ENCODE data around the gene CFAP299. TPM values are rescaled to one million over a fixed set of nuclear protein-coding genes. Genes with fewer than 3 reads are reported as not detected.
A peak's percentile ranks its signal among the peaks of the same experiment; 100 is the strongest.

Gene CFAP299
- total and polyA plus RNA-seq, 4 experiments from 2014 or later, result not detected

DNA sequence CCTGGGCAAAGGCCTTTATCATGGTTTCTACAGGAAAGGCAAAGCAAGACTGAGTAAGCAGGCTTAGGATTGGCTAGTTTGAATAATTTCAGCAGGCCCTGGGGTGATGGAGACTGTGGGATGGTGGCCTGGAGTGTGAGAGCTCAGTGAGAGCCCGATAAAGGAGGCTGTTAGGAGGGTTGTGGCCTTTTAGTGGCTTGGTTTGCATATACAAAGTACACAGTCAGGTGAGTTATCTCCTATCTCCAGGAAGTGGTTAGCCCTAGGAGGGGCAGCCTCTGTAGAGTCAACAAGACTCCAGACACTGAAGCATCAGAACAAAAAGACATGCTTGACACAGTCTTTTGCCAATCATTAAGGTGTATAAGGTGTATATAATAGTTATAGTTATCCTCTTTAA is 157.2 kb downstream of the CFAP299 start:
- ChIA-PET POLR2A (ENCODE audit: partially characterized antibody) (interaction anchor here (0.9 to 2.1 kb wide), 9 partner anchors 9 to 95 kb away, joined by 3 to 17 read pairs (median 4); no protein-coding TSS in a partner anchor), CTCF (ENCODE audit: partially characterized antibody) (interaction anchor here (0.6 to 1.4 kb wide), 2 partner anchors 9 to 20 kb away, joined by 3 read pairs; no protein-coding TSS in a partner anchor)
- peaks cover 58% of the 10 kb centered on the region for H3K4me1 ChIP-seq (ENCODE audit: insufficient read depth, low read length)
- no peaks in the 10 kb centered on the region for H3K27me3 ChIP-seq (ENCODE audit: insufficient read depth, low read length)
- no peaks in the 10 kb centered on the region for H3K27me3 Mint-ChIP-seq
- peaks cover 8 to 15% of the 10 kb centered on the region in 2 donors for H3K36me3 Mint-ChIP-seq
- peak overlapping the region in 7 of 8 donors; percentile 33 to 79 (median 69) for H3K4me3 Mint-ChIP-seq
- intact Hi-C loops (cut with micrococcal nuclease), result loop anchor here (1.0 to 10.0 kb wide), 5 partner anchors 8 to 310 kb away; no protein-coding TSS in a partner anchor
- peak overlapping the region; percentile 82 to 95 (median 92) for H3K27ac Mint-ChIP-seq
- DNase-seq, result peak; percentile 76 to 83 (median 81)
- H3K9me3 Mint-ChIP-seq, result peaks cover 0 to 41% (median 14%) of the 10 kb centered on the region in 8 donors
- peak overlapping the region; percentile 24 for H3K27ac ChIP-seq (ENCODE audit: low read depth, low read length)
- H3K4me3 ChIP-seq (ENCODE audit: low read length in 2 of 2), result no peak overlapping the region
- no peaks in the 10 kb centered on the region for H3K36me3 ChIP-seq (ENCODE audit: insufficient read depth, low read length)
- peaks cover 45 to 66% (median 56%) of the 10 kb centered on the region in 4 donors for H3K4me1 Mint-ChIP-seq
- peaks cover 3 to 4% of the 10 kb centered on the region in 2 donors for H3K9me3 ChIP-seq (ENCODE audit: control insufficient read depth in 1 of 2, low read length in 2 of 2)

- Histone ChIP-seq H3K4me3 (ENCODE audit: low read length in 2 of 2) (no peak overlapping the region), H3K27ac (ENCODE audit: low read depth, low read length) (no peak overlapping the region), H3K4me1 (ENCODE audit: insufficient read depth, low read length) (peaks cover 65% of the 10 kb centered on the region), H3K9me3 (ENCODE audit: control insufficient read depth in 1 of 2, low read length in 2 of 2) (peaks cover 3 to 4% of the 10 kb centered on the region in 2 donors), H3K27me3 (ENCODE audit: insufficient read depth, low read length) (no peaks in the 10 kb centered on the region), H3K36me3 (ENCODE audit: insufficient read depth, low read length) (no peaks in the 10 kb centered on the region)
- peaks cover 0 to 31% (median 13%) of the 10 kb centered on the region in 8 donors for H3K9me3 Mint-ChIP-seq
- peaks cover 52 to 78% (median 68%) of the 10 kb centered on the region in 4 donors for H3K4me1 Mint-ChIP-seq
- H3K27me3 Mint-ChIP-seq, result no peaks in the 10 kb centered on the region
- POLR2A ChIA-PET (ENCODE audit: partially characterized antibody), result no interaction called here
- peak overlapping the region in 2 of 7 donors; percentile 17 to 36 for H3K27ac Mint-ChIP-seq
- CTCF ChIA-PET (ENCODE audit: partially characterized antibody), result interaction anchor here (0.9 kb wide), 1 partner anchor 294 kb away, joined by 3 read pairs; no protein-coding TSS in a partner anchor
- intact Hi-C loops (cut with micrococcal nuclease), result loop anchor here (10.0 kb wide), 1 partner anchor 71 kb away; no protein-coding TSS in a partner anchor
- DNase-seq, result no peak
- peak overlapping the region in 3 of 8 donors; percentile 6 to 37 (median 33) for H3K4me3 Mint-ChIP-seq
- peaks cover 8 to 9% of the 10 kb centered on the region in 2 donors for H3K36me3 Mint-ChIP-seq
These were observed 160.3 kb downstream of the CFAP299 start for GRCh38 chr4:80495865-80496264.

DNA sequence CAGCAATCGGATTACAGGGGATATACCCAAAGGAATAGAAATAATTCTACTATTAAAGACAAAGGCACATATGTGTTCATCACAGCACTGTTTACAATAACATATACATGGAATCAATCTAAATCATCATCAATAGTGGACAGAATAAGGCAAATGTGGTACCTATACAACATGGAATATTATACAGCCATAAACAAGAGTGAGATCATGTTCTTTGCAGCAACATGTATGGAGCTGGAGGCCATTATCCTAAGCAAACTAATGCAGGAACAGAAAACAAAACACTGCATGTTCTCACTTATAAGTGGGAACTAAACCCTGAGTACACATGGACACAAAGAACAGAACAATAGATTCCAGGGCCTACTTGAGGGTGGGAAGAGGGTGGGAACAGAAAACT is 163.2 kb downstream of the CFAP299 start:
- Histone ChIP-seq H3K9me3 (ENCODE audit: control insufficient read depth in 1 of 2, low read length in 2 of 2) (peaks cover 3 to 4% of the 10 kb centered on the region in 2 donors), H3K4me3 (ENCODE audit: low read length in 2 of 2) (no peak overlapping the region), H3K27ac (ENCODE audit: low read depth, low read length) (no peak overlapping the region), H3K4me1 (ENCODE audit: insufficient read depth, low read length) (peaks cover 62% of the 10 kb centered on the region), H3K36me3 (ENCODE audit: insufficient read depth, low read length) (no peaks in the 10 kb centered on the region), H3K27me3 (ENCODE audit: insufficient read depth, low read length) (no peaks in the 10 kb centered on the region)
- CTCF ChIA-PET (ENCODE audit: partially characterized antibody), result no interaction called here
- Mint-ChIP-seq H3K4me1 (peaks cover 51 to 77% (median 66%) of the 10 kb centered on the region in 4 donors), H3K27me3 (no peaks in the 10 kb centered on the region), H3K36me3 (peaks cover 6 to 9% of the 10 kb centered on the region in 2 donors), H3K27ac (peak overlapping the region in 2 of 7 donors; percentile 10 to 31), H3K4me3 (peak overlapping the region in 1 of 8 donors; percentile 55), H3K9me3 (peaks cover 0 to 21% (median 12%) of the 10 kb centered on the region in 8 donors)
- DNase-seq, result no peak
- POLR2A ChIA-PET (ENCODE audit: partially characterized antibody), result interaction anchor here (1.0 to 2.5 kb wide), 2 partner anchors 11 to 18 kb away, joined by 3 to 14 read pairs; no protein-coding TSS in a partner anchor
- intact Hi-C loops (cut with micrococcal nuclease), result loop anchor here (10.0 kb wide), 1 partner anchor 74 kb away; no protein-coding TSS in a partner anchor

- H3K9me3 ChIP-seq (ENCODE audit: control insufficient read depth in 1 of 2, low read length in 2 of 2), result peaks cover 3 to 4% of the 10 kb centered on the region in 2 donors
- H3K36me3 ChIP-seq (ENCODE audit: insufficient read depth, low read length), result no peaks in the 10 kb centered on the region
- no peaks in the 10 kb centered on the region for H3K27me3 ChIP-seq (ENCODE audit: insufficient read depth, low read length)
- H3K27ac ChIP-seq (ENCODE audit: low read depth, low read length), result no peak overlapping the region
- no peak overlapping the region for H3K4me3 ChIP-seq (ENCODE audit: low read length in 2 of 2)
- peaks cover 45% of the 10 kb centered on the region for H3K4me1 ChIP-seq (ENCODE audit: insufficient read depth, low read length)
- Mint-ChIP-seq H3K4me1 (peaks cover 42 to 63% (median 56%) of the 10 kb centered on the region in 4 donors), H3K27me3 (no peaks in the 10 kb centered on the region), H3K9me3 (peaks cover 0 to 16% (median 12%) of the 10 kb centered on the region in 8 donors), H3K36me3 (peaks cover 6 to 9% of the 10 kb centered on the region in 2 donors), H3K4me3 (peak overlapping the region; percentile 1 to 81 (median 40)), H3K27ac (peak overlapping the region; percentile 54 to 93 (median 78))
- ChIA-PET CTCF (ENCODE audit: partially characterized antibody) (interaction anchor here (0.8 to 1.9 kb wide), 4 partner anchors 8 to 298 kb away, joined by 3 to 7 read pairs (median 4); no protein-coding TSS in a partner anchor), POLR2A (ENCODE audit: partially characterized antibody) (interaction anchor here (0.8 to 2.5 kb wide), 6 partner anchors 8 to 61 kb away, joined by 3 to 17 read pairs (median 10); no protein-coding TSS in a partner anchor)
- intact Hi-C loops (cut with micrococcal nuclease), result loop anchor here (1.0 to 5.0 kb wide), 2 partner anchors 8 to 37 kb away; no protein-coding TSS in a partner anchor
- peak; percentile 50 to 73 (median 63) for DNase-seq
These were observed 165.1 kb downstream of the CFAP299 start for GRCh38 chr4:80500613-80501012.

- H3K27me3 ChIP-seq (ENCODE audit: insufficient read depth, low read length), result no peaks in the 10 kb centered on the region
- intact Hi-C loops (cut with micrococcal nuclease), result no loop called here
- peak overlapping the region in 3 of 7 donors; percentile 38 to 67 (median 41) for H3K27ac Mint-ChIP-seq
- no peaks in the 10 kb centered on the region for H3K27me3 Mint-ChIP-seq
- no peaks in the 10 kb centered on the region for H3K36me3 Mint-ChIP-seq
- peaks cover 28 to 57% (median 37%) of the 10 kb centered on the region in 4 donors for H3K4me1 Mint-ChIP-seq
- H3K4me3 ChIP-seq (ENCODE audit: low read length in 2 of 2), result no peak overlapping the region
- H3K9me3 ChIP-seq (ENCODE audit: control insufficient read depth in 1 of 2, low read length in 2 of 2), result no peaks in the 10 kb centered on the region
- no peaks in the 10 kb centered on the region for H3K36me3 ChIP-seq (ENCODE audit: insufficient read depth, low read length)
- H3K4me1 ChIP-seq (ENCODE audit: insufficient read depth, low read length), result peaks cover 34% of the 10 kb centered on the region
- CTCF ChIA-PET (ENCODE audit: partially characterized antibody), result interaction anchor here (0.6 to 1.2 kb wide), 3 partner anchors 8 to 47 kb away, joined by 3 to 6 read pairs (median 3); no protein-coding TSS in a partner anchor
- POLR2A ChIA-PET (ENCODE audit: partially characterized antibody), result no interaction called here
- no peak overlapping the region for H3K27ac ChIP-seq (ENCODE audit: low read depth, low read length)
- DNase-seq, result no peak
- H3K4me3 Mint-ChIP-seq, result no peak overlapping the region
- H3K9me3 Mint-ChIP-seq, result peaks cover 0 to 4% (median 0%) of the 10 kb centered on the region in 8 donors
These were observed 171.5 kb downstream of the CFAP299 start for GRCh38 chr4:80507077-80507476.

DNA sequence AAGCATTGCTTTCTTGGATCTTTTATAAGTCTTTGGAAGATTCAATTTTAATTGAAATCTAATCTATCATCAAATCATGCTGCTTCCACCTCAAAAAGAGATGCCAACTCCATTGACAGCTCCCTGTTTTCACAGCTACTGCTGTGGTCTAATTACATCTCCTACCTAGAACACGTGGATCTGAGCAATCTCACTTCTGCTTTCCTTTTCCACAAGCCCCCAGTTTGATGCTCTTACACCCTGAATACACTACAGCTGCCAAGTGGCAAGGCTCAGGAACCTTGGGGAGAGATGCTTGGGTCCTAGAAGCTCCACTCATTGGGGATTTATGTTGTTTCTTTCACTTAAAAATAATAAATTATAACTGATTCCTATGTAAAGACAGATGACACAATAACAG is 172.0 kb downstream of the CFAP299 start:
- no peak for DNase-seq
- H3K36me3 ChIP-seq (ENCODE audit: insufficient read depth, low read length), result no peaks in the 10 kb centered on the region
- Mint-ChIP-seq H3K4me1 (peaks cover 25 to 52% (median 32%) of the 10 kb centered on the region in 4 donors), H3K9me3 (peaks cover 0 to 4% (median 0%) of the 10 kb centered on the region in 8 donors), H3K27ac (peak overlapping the region in 1 of 7 donors; percentile 19), H3K27me3 (no peaks in the 10 kb centered on the region), H3K36me3 (no peaks in the 10 kb centered on the region), H3K4me3 (no peak overlapping the region)
- POLR2A ChIA-PET (ENCODE audit: partially characterized antibody), result no interaction called here
- intact Hi-C loops (cut with micrococcal nuclease), result no loop called here
- H3K4me3 ChIP-seq (ENCODE audit: low read length in 2 of 2), result no peak overlapping the region
- no peaks in the 10 kb centered on the region for H3K9me3 ChIP-seq (ENCODE audit: control insufficient read depth in 1 of 2, low read length in 2 of 2)
- CTCF ChIA-PET (ENCODE audit: partially characterized antibody), result interaction anchor here (0.6 to 1.2 kb wide), 3 partner anchors 8 to 48 kb away, joined by 3 read pairs; no protein-coding TSS in a partner anchor
- H3K4me1 ChIP-seq (ENCODE audit: insufficient read depth, low read length), result peaks cover 30% of the 10 kb centered on the region
- H3K27ac ChIP-seq (ENCODE audit: low read depth, low read length), result no peak overlapping the region
- H3K27me3 ChIP-seq (ENCODE audit: insufficient read depth, low read length), result no peaks in the 10 kb centered on the region

- H3K4me1 Mint-ChIP-seq, result peaks cover 0 to 3% (median 2%) of the 10 kb centered on the region in 4 donors
These were observed 180.0 kb downstream of the CFAP299 start for GRCh38 chr4:80515496-80515895.

More at GRCh38 chr4:80515496-80515895, 180.0 kb downstream of the CFAP299 start:
- no peak overlapping the region for H3K4me3 Mint-ChIP-seq
- no peaks in the 10 kb centered on the region for H3K27me3 Mint-ChIP-seq
- intact Hi-C loops (cut with micrococcal nuclease), result no loop called here
- ChIA-PET CTCF (ENCODE audit: partially characterized antibody) (no interaction called here), POLR2A (ENCODE audit: partially characterized antibody) (no interaction called here)
- peaks cover 0 to 2% (median 0%) of the 10 kb centered on the region in 8 donors for H3K9me3 Mint-ChIP-seq
- no peak overlapping the region for H3K27ac Mint-ChIP-seq
- no peaks in the 10 kb centered on the region for H3K27me3 ChIP-seq (ENCODE audit: insufficient read depth, low read length)
- no peak for DNase-seq
- H3K4me3 ChIP-seq (ENCODE audit: low read length in 2 of 2), result no peak overlapping the region
- no peaks in the 10 kb centered on the region for H3K9me3 ChIP-seq (ENCODE audit: control insufficient read depth in 1 of 2, low read length in 2 of 2)
- H3K4me1 ChIP-seq (ENCODE audit: insufficient read depth, low read length), result no peaks in the 10 kb centered on the region
- no peaks in the 10 kb centered on the region for H3K36me3 ChIP-seq (ENCODE audit: insufficient read depth, low read length)
- H3K36me3 Mint-ChIP-seq, result no peaks in the 10 kb centered on the region
- H3K27ac ChIP-seq (ENCODE audit: low read depth, low read length), result no peak overlapping the region

Measured in CD4-positive, alpha-beta memory T cell (primary cell).